GM12875 (cell line): ENCODE data around the gene MGAT4A.
"Not testable (repeated sequence)": the region's sequence is repeated elsewhere in the genome, so short reads cannot be mapped to it uniquely, and the experiment has no call there.

Experiments
- H3K4me3 ChIP-seq: one replicate; pipeline ENCODE4 v1.5.1; 2011; ENCODE audit warnings: low read depth, low read length, control low read depth
- CTCF ChIP-seq: IDR thresholded peaks from 2 replicates; pipeline ENCODE4 v1.5.1; 2011; ENCODE audit warnings: low read depth, mild to moderate bottlenecking, control low read depth, inconsistent platforms, low read length, moderate library complexity, borderline replicate concordance; ENCODE audit not compliant: insufficient read depth

The MGAT4A gene

GRCh38 chr2:98761267-98761781 lies 30.4 kb upstream of the MGAT4A start:
- TF ChIP-seq CTCF: no peak

GRCh38 chr2:98759827-98760625 lies 29.1 kb upstream of the MGAT4A start:
- TF ChIP-seq CTCF: no peak
- no peak overlapping the region for H3K4me3 ChIP-seq

More at GRCh38 chr2:98761267-98761781, 30.4 kb upstream of the MGAT4A start:
- no peak overlapping the region for H3K4me3 ChIP-seq

GRCh38 chr2:98759338-98759737 lies 28.4 kb upstream of the MGAT4A start:
- no peak for TF ChIP-seq CTCF
- no peak overlapping the region for H3K4me3 ChIP-seq

- no peak for TF ChIP-seq CTCF
- no peak overlapping the region for H3K4me3 ChIP-seq
Measured at GRCh38 chr2:98757904-98758421, 27.0 kb upstream of the MGAT4A start.

- no peak overlapping the region for H3K4me3 ChIP-seq
- no peak for TF ChIP-seq CTCF
Measured at GRCh38 chr2:98753801-98754200, 22.9 kb upstream of the MGAT4A start.

GRCh38 chr2:98752711-98753110 lies 21.8 kb upstream of the MGAT4A start:
- H3K4me3 ChIP-seq: not testable (repeated sequence)

GRCh38 chr2:98751748-98752147 lies 20.8 kb upstream of the MGAT4A start:
- H3K4me3 ChIP-seq: no peak overlapping the region
- TF ChIP-seq CTCF: no peak
